HL-60 (cell line): ENCODE measurements around the gene PCDHGA10.

ENCODE experiments used
- REST ChIP-seq: IDR thresholded peaks from 2 replicates; pipeline ENCODE4 v1.6.1; 2012; ENCODE audit warnings: low read depth; ENCODE audit not compliant: insufficient replicate concordance
- TF ChIP-seq, protein P1 (sequence below): IDR thresholded peaks from one replicate; pipeline ENCODE4 v1.5.1; 2011; ENCODE audit warnings: low read length, control low read depth, inconsistent platforms; ENCODE audit not compliant: insufficient read depth

- TF ChIP-seq REST, result no peak
- TF ChIP-seq, protein P1, sequence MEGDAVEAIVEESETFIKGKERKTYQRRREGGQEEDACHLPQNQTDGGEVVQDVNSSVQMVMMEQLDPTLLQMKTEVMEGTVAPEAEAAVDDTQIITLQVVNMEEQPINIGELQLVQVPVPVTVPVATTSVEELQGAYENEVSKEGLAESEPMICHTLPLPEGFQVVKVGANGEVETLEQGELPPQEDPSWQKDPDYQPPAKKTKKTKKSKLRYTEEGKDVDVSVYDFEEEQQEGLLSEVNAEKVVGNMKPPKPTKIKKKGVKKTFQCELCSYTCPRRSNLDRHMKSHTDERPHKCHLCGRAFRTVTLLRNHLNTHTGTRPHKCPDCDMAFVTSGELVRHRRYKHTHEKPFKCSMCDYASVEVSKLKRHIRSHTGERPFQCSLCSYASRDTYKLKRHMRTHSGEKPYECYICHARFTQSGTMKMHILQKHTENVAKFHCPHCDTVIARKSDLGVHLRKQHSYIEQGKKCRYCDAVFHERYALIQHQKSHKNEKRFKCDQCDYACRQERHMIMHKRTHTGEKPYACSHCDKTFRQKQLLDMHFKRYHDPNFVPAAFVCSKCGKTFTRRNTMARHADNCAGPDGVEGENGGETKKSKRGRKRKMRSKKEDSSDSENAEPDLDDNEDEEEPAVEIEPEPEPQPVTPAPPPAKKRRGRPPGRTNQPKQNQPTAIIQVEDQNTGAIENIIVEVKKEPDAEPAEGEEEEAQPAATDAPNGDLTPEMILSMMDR, result no peak
These were observed 18.5 kb downstream of the PCDHGA10 start for GRCh38 chr5:141431286-141431685.
